HepG2 (cell line): ENCODE results near the gene ZNF26. TPM values are rescaled to one million over a fixed set of nuclear protein-coding genes. Genes with fewer than 3 reads are reported as not detected.

ENCODE experiments used
- ARID2 ChIP-seq: sonication (generic); formaldehyde crosslinking; IDR thresholded peaks from 2 replicates; pipeline ENCODE4 v1.8.1; 2022; ENCODE audit warnings: mild to moderate bottlenecking, missing genetic modification reagents, borderline replicate concordance
- EEA1 ChIP-seq: sonication (generic); formaldehyde crosslinking; IDR thresholded peaks from 2 replicates; pipeline ENCODE4 v1.5.1; 2020; ENCODE audit warnings: mild to moderate bottlenecking, missing genetic modification reagents, borderline replicate concordance
- ESRRA ChIP-seq: sonication (generic); formaldehyde crosslinking; IDR thresholded peaks from 2 replicates; pipeline ENCODE4 v1.5.1; 2020; ENCODE audit warnings: mild to moderate bottlenecking, low read depth, missing genetic modification reagents
- FOXO1 ChIP-seq: sonication (generic); formaldehyde crosslinking; IDR thresholded peaks from 2 replicates; pipeline ENCODE4 v1.4.0; 2020; ENCODE audit warnings: missing genetic modification reagents
- KLF11 ChIP-seq: IDR thresholded peaks from 2 replicates; pipeline ENCODE4 v1.6.1; 2016; ENCODE audit warnings: missing compliant biosample characterization
- KLF15 ChIP-seq: sonication (generic); formaldehyde crosslinking; IDR thresholded peaks from 2 replicates; pipeline ENCODE4 v1.8.1; 2023; ENCODE audit warnings: borderline replicate concordance, mild to moderate bottlenecking, inconsistent platforms, missing genetic modification reagents, mixed read lengths
- MBD4 ChIP-seq: IDR thresholded peaks from 2 replicates; pipeline ENCODE4 v1.6.1; 2012; ENCODE audit warnings: low read length, inconsistent platforms, borderline replicate concordance
- RELA ChIP-seq: sonication (generic); formaldehyde crosslinking; IDR thresholded peaks from 2 replicates; pipeline ENCODE4 v1.4.0; 2020; ENCODE audit warnings: missing genetic modification reagents
- TBX2 ChIP-seq: sonication (generic); formaldehyde crosslinking; IDR thresholded peaks from 2 replicates; pipeline ENCODE4 v1.5.0; 2020; ENCODE audit warnings: missing genetic modification reagents, mild to moderate bottlenecking, borderline replicate concordance
- TCF7L2 ChIP-seq: IDR thresholded peaks from 2 replicates; pipeline ENCODE4 v1.6.1; 2011; ENCODE audit warnings: mild to moderate bottlenecking, low read depth, low read length, moderate library complexity
- ZFY ChIP-seq: sonication (generic); formaldehyde crosslinking; IDR thresholded peaks from 2 replicates; pipeline ENCODE4 v1.4.0; 2020; ENCODE audit warnings: missing genetic modification reagents
- ZNF101 ChIP-seq: sonication (generic); formaldehyde crosslinking; IDR thresholded peaks from 2 replicates; pipeline ENCODE4 v1.4.0; 2020; ENCODE audit warnings: mild to moderate bottlenecking, low read depth, missing genetic modification reagents, borderline replicate concordance
- ZNF720 ChIP-seq: sonication (generic); formaldehyde crosslinking; IDR thresholded peaks from 2 replicates; pipeline ENCODE4 v1.4.0; 2020; ENCODE audit warnings: missing genetic modification reagents
- ZSCAN22 ChIP-seq: sonication (generic); formaldehyde crosslinking; IDR thresholded peaks from 2 replicates; pipeline ENCODE4 v1.4.0; 2020; ENCODE audit warnings: mild to moderate bottlenecking, missing genetic modification reagents
- polyA plus RNA-seq, 8 experiments: library from polyadenylated mRNA; depleted of rRNA in 3 of 8; stranded (reverse) in 7 of 8; unstranded in 1 of 8; fragments of >200 nt; fragmentation: Illumina TruSeq in 4 of 8; extraction: Trizol in 4 of 8; gene quantifications; 2 replicates each; pipeline versions ENCODE4 v1.2.1 to v1.2.3, GENCODE V29; 2011 to 2016; ENCODE audit warnings: low read depth in 4 of 8, missing spikeins in 1 of 8, mixed read lengths in 1 of 8; ENCODE audit not compliant: insufficient read depth in 1 of 8
- total RNA-seq, 5 experiments: library from RNA; depleted of rRNA; stranded (reverse); fragments of >200 nt; fragmentation: Illumina TruSeq; extraction: Trizol; gene quantifications; 2 replicates each; pipeline ENCODE4 v1.2.3, GENCODE V29; 2016; ENCODE audit warnings: low read depth in 1 of 5
- TF ChIP-seq, protein P1 (sequence below), 2 experiments: sonication (generic) in 1 of 2; formaldehyde crosslinking in 1 of 2; IDR thresholded peaks; 2 replicates each; pipeline versions ENCODE4 v1.6.1 to v1.9.0; 2014 to 2022; ENCODE audit warnings: antibody characterized with exemption in 1 of 2, borderline replicate concordance in 1 of 2, inconsistent platforms in 1 of 2, low read depth in 1 of 2, missing genetic modification reagents in 1 of 2
- TF ChIP-seq, protein P2 (sequence below): sonication (generic); formaldehyde crosslinking; IDR thresholded peaks from 2 replicates; pipeline ENCODE4 v1.4.0; 2020; ENCODE audit warnings: mild to moderate bottlenecking, missing genetic modification reagents
- TF ChIP-seq, protein P3 (sequence below): sonication (generic); formaldehyde crosslinking; IDR thresholded peaks from 2 replicates; pipeline ENCODE4 v1.4.0; 2020; ENCODE audit warnings: mild to moderate bottlenecking, missing genetic modification reagents
- TF ChIP-seq, protein P4 (sequence below): sonication (generic); formaldehyde crosslinking; IDR thresholded peaks from 2 replicates; pipeline ENCODE4 v1.4.0; 2020; ENCODE audit warnings: mild to moderate bottlenecking, missing genetic modification reagents

ZNF26 gene
- total and polyA plus RNA-seq, 2 of the 13 experiments (the other 11 are each of a cell fraction or from before 2014, with no cell fraction given), result 3.8 to 6.5 TPM

DNA sequence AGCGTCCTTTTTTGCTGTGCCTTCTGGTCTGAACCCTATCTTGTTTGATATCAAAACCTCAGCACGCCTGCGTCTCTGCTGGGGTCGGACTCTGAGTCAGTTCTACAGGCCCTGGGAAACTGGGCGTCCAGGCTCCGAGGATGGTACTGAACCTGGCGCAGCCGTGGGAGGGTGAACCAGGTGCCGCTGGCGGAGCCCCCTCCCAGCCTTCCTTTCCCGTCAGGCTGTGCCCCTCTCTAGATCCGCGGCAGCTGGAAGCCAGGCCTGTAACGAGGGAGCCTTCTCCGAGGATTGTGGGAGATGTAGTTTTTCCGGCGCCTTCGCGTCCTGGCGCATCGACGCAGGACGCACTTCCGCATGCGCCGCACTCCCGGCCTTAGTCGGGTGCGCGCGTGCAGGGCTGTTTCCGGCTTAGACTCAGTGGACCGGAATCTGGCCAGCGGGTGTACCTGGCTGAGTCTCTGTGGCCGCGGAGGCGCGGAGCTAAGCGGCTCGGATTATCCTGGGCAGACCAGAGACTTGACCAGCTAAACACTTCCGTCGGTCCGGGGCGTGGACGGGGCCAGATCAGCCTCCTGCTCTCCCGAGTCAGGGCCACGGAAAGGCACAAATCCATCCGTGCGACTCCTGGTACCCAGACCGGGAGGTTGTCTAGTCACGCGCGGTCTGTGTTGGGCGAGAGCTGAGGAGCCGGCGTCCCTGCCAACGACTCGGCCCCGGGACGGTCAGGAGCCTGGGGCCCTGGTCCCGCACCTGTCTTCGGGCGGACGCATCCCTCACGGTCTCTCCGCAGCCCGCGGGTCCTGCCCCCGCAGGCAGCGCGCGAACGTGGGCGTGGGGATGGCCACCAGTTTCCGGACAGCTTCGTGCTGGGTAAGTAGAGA is at the start of gene ZNF26 (continued):
- TF ChIP-seq FOXO1 (CRISPR knock-in tag) (peak; percentile 62; the same call in 1 of the 2 replicates), TBX2 (CRISPR knock-in tag) (peak; percentile 83), EEA1 (CRISPR knock-in tag) (0 out of 2 replicates have a peak, but pooled peaks have one; percentile 67), ZFY (CRISPR knock-in tag) (peak; percentile 98), ZNF101 (CRISPR knock-in tag) (no peak), KLF11 (CRISPR knock-in tag) (no peak; the same call in 1 of the 2 replicates), MBD4 (no peak), ESRRA (CRISPR knock-in tag) (peak; percentile 51; the same call in 1 of the 2 replicates), TCF7L2 (no peak), ZSCAN22 (CRISPR knock-in tag) (no peak), KLF15 (no peak; the same call in 1 of the 2 replicates), ARID2 (no peak), RELA (CRISPR knock-in tag) (0 out of 2 replicates have a peak, but pooled peaks have one; percentile 53), ZNF720 (no peak)
- TF ChIP-seq, protein P1, sequence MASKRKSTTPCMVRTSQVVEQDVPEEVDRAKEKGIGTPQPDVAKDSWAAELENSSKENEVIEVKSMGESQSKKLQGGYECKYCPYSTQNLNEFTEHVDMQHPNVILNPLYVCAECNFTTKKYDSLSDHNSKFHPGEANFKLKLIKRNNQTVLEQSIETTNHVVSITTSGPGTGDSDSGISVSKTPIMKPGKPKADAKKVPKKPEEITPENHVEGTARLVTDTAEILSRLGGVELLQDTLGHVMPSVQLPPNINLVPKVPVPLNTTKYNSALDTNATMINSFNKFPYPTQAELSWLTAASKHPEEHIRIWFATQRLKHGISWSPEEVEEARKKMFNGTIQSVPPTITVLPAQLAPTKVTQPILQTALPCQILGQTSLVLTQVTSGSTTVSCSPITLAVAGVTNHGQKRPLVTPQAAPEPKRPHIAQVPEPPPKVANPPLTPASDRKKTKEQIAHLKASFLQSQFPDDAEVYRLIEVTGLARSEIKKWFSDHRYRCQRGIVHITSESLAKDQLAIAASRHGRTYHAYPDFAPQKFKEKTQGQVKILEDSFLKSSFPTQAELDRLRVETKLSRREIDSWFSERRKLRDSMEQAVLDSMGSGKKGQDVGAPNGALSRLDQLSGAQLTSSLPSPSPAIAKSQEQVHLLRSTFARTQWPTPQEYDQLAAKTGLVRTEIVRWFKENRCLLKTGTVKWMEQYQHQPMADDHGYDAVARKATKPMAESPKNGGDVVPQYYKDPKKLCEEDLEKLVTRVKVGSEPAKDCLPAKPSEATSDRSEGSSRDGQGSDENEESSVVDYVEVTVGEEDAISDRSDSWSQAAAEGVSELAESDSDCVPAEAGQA (IDR thresholded peaks at IDR 0.05; ENCODE audit: low read depth), result peak; percentile 95
- TF ChIP-seq, protein P1 (CRISPR knock-in tag; IDR thresholded peaks at IDR 0.05; ENCODE audit: borderline replicate concordance), result no peak; the same call in 1 of the 2 replicates
- TF ChIP-seq, protein P2, sequence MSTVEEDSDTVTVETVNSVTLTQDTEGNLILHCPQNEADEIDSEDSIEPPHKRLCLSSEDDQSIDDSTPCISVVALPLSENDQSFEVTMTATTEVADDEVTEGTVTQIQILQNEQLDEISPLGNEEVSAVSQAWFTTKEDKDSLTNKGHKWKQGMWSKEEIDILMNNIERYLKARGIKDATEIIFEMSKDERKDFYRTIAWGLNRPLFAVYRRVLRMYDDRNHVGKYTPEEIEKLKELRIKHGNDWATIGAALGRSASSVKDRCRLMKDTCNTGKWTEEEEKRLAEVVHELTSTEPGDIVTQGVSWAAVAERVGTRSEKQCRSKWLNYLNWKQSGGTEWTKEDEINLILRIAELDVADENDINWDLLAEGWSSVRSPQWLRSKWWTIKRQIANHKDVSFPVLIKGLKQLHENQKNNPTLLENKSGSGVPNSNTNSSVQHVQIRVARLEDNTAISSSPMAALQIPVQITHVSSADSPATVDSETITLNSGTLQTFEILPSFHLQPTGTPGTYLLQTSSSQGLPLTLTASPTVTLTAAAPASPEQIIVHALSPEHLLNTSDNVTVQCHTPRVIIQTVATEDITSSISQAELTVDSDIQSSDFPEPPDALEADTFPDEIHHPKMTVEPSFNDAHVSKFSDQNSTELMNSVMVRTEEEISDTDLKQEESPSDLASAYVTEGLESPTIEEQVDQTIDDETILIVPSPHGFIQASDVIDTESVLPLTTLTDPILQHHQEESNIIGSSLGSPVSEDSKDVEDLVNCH, result no peak
- TF ChIP-seq, protein P3, sequence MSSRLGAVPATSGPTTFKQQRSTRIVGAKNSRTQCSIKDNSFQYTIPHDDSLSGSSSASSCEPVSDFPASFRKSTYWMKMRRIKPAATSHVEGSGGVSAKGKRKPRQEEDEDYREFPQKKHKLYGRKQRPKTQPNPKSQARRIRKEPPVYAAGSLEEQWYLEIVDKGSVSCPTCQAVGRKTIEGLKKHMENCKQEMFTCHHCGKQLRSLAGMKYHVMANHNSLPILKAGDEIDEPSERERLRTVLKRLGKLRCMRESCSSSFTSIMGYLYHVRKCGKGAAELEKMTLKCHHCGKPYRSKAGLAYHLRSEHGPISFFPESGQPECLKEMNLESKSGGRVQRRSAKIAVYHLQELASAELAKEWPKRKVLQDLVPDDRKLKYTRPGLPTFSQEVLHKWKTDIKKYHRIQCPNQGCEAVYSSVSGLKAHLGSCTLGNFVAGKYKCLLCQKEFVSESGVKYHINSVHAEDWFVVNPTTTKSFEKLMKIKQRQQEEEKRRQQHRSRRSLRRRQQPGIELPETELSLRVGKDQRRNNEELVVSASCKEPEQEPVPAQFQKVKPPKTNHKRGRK (CRISPR knock-in tag), result no peak
- TF ChIP-seq, protein P4, sequence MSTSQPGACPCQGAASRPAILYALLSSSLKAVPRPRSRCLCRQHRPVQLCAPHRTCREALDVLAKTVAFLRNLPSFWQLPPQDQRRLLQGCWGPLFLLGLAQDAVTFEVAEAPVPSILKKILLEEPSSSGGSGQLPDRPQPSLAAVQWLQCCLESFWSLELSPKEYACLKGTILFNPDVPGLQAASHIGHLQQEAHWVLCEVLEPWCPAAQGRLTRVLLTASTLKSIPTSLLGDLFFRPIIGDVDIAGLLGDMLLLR (CRISPR knock-in tag), result peak; percentile 70; the same call in 1 of the 2 replicates
